Measurements from ENCODE around the gene SMAD5. TPM values are rescaled to one million over a fixed set of nuclear protein-coding genes. Genes with fewer than 3 reads are reported as not detected.

SMAD5 gene
- total RNA-seq, 1 donor from 2014 or later: 51.7 TPM

GRCh38 chr5:136195971-136196820 lies 63.6 kb downstream of the SMAD5 start:
- H3K36me3 Mint-ChIP-seq (ENCODE audit: low read depth): no peaks in the 10 kb centered on the region
- no peak for TF ChIP-seq CTCF (IDR thresholded peaks at IDR 0.05)
- H3K27me3 Mint-ChIP-seq (ENCODE audit: low read depth): peaks cover 6% of the 10 kb centered on the region
- H3K4me3 Mint-ChIP-seq (ENCODE audit: unreplicated experiment): no peak overlapping the region
- no peak for DNase-seq (ENCODE audit: low spot score)
- no peak overlapping the region for H3K27ac Mint-ChIP-seq (ENCODE audit: unreplicated experiment)
- H3K9me3 Mint-ChIP-seq (ENCODE audit: low read depth): no peaks in the 10 kb centered on the region
- peaks cover 12% of the 10 kb centered on the region for H3K4me1 Mint-ChIP-seq (ENCODE audit: low read depth)

- DNase-seq (ENCODE audit: low spot score): no peak
- no peaks in the 10 kb centered on the region for H3K36me3 Mint-ChIP-seq (ENCODE audit: low read depth)
- no peaks in the 10 kb centered on the region for H3K9me3 Mint-ChIP-seq (ENCODE audit: low read depth)
- peaks cover 1% of the 10 kb centered on the region for H3K4me1 Mint-ChIP-seq (ENCODE audit: low read depth)
- no peak overlapping the region for H3K27ac Mint-ChIP-seq (ENCODE audit: unreplicated experiment)
- H3K27me3 Mint-ChIP-seq (ENCODE audit: low read depth): no peaks in the 10 kb centered on the region
- TF ChIP-seq CTCF (IDR thresholded peaks at IDR 0.05): no peak
- no peak overlapping the region for H3K4me3 Mint-ChIP-seq (ENCODE audit: unreplicated experiment)
Measured at GRCh38 chr5:136197462-136198142, 65.0 kb downstream of the SMAD5 start.

- Mint-ChIP-seq H3K36me3 (ENCODE audit: low read depth) (no peaks in the 10 kb centered on the region), H3K4me3 (ENCODE audit: unreplicated experiment) (no peak overlapping the region), H3K4me1 (ENCODE audit: low read depth) (peaks cover 3% of the 10 kb centered on the region), H3K9me3 (ENCODE audit: low read depth) (no peaks in the 10 kb centered on the region), H3K27me3 (ENCODE audit: low read depth) (no peaks in the 10 kb centered on the region), H3K27ac (ENCODE audit: unreplicated experiment) (no peak overlapping the region)
- no peak for TF ChIP-seq CTCF (IDR thresholded peaks at IDR 0.05)
- no peak for DNase-seq (ENCODE audit: low spot score)
Measured at GRCh38 chr5:136198453-136198852, 65.8 kb downstream of the SMAD5 start.

- no peak for DNase-seq (ENCODE audit: low spot score)
- Mint-ChIP-seq H3K9me3 (ENCODE audit: low read depth) (no peaks in the 10 kb centered on the region), H3K27me3 (ENCODE audit: low read depth) (no peaks in the 10 kb centered on the region), H3K4me3 (ENCODE audit: unreplicated experiment) (no peak overlapping the region), H3K27ac (ENCODE audit: unreplicated experiment) (no peak overlapping the region), H3K4me1 (ENCODE audit: low read depth) (peaks cover 3% of the 10 kb centered on the region), H3K36me3 (ENCODE audit: low read depth) (peaks cover 3% of the 10 kb centered on the region)
- no peak for TF ChIP-seq CTCF (IDR thresholded peaks at IDR 0.05)
Measured at GRCh38 chr5:136199408-136199807, 66.8 kb downstream of the SMAD5 start.

- H3K27me3 Mint-ChIP-seq (ENCODE audit: low read depth): no peaks in the 10 kb centered on the region
- peaks cover 3% of the 10 kb centered on the region for H3K4me1 Mint-ChIP-seq (ENCODE audit: low read depth)
- H3K27ac Mint-ChIP-seq (ENCODE audit: unreplicated experiment): no peak overlapping the region
- no peak for TF ChIP-seq CTCF (IDR thresholded peaks at IDR 0.05)
- no peak overlapping the region for H3K4me3 Mint-ChIP-seq (ENCODE audit: unreplicated experiment)
- DNase-seq (ENCODE audit: low spot score): no peak
- peaks cover 3% of the 10 kb centered on the region for H3K36me3 Mint-ChIP-seq (ENCODE audit: low read depth)
- H3K9me3 Mint-ChIP-seq (ENCODE audit: low read depth): no peaks in the 10 kb centered on the region
Measured at GRCh38 chr5:136200130-136200529, 67.5 kb downstream of the SMAD5 start.
